Measurements from ENCODE around the gene FSTL5. TPM values are rescaled to one million over a fixed set of nuclear protein-coding genes. Genes with fewer than 3 reads are reported as not detected.

FSTL5 gene
- total and polyA plus RNA-seq, 2 donors (not counting 3 experiments of a cell fraction or from before 2014, with no cell fraction given), result 1.3 to 1.9 TPM

DNA sequence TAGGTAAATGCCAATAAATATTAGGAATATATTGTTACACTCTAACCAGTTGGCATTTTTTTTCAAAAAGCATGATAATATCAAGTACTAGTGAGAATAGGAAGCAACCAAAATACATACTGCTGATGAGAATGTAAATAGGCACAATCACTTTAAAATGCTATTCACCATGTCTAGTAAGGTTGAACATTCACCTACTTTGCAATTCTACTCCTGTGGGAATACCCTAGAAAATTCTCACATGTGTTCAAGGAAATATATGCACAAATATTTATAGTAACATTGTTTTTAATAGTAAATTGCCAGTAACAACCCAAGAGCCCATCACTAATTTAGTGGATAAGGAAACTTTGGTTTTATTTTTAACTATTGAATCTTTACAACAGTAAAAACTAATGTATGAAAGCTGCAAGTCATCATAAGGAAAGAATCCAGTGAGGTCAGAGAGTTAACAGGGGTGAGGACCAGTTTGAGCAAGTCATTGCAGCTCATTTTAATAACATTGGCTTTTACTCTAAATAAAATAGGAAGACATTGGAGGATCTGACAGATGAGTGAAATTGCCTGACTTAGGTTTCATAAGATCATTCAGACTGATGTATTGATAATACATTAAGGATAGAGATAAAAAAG, 23.6 kb downstream of the FSTL5 start:
- dilution Hi-C loops (cut with MboI; ENCODE audit: extremely low pct_ligation_motif_present, low sequenced_read_pairs), result no loop called here

More for the DNA sequence above, 23.6 kb downstream of the FSTL5 start:
- DNase-seq (ENCODE audit: low read depth, low spot score) (no peak), FAIRE-seq (no peak)
- H3K9ac ChIP-seq (replicated peaks; ENCODE audit: extremely low read depth, insufficient read depth, low read length), result no peak overlapping the region
- no peak overlapping the region for H3K4me3 ChIP-seq (replicated peaks in 1 of 3; ENCODE audit: insufficient read depth in 1 of 3, low read depth in 1 of 3, low read length in 3 of 3)
- ChIA-PET POLR2A (no interaction called here), CTCF (no interaction called here)
- no peaks in the 10 kb centered on the region for H3K79me2 ChIP-seq (ENCODE audit: control insufficient read depth, insufficient read depth, low read length)
- H4K20me1 ChIP-seq (replicated peaks; ENCODE audit: control insufficient read depth, extremely low read depth, insufficient read depth, low read length), result no peaks in the 10 kb centered on the region
- no peak overlapping the region for H2AFZ ChIP-seq (ENCODE audit: low read depth, low read length)
- no peaks in the 10 kb centered on the region for H3K36me3 ChIP-seq (ENCODE audit: control insufficient read depth in 2 of 2, extremely low read depth in 1 of 2, insufficient read depth in 2 of 2, low read length in 2 of 2)
- H3K4me1 ChIP-seq (ENCODE audit: control insufficient read depth, extremely low read depth, insufficient read depth, low read length), result no peaks in the 10 kb centered on the region
- no peak for TF ChIP-seq MYC (IDR thresholded peaks at IDR 0.05; ENCODE audit: low read depth, low read length)
- no peak for TF ChIP-seq JUN (IDR thresholded peaks at IDR 0.05; ENCODE audit: borderline replicate concordance, insufficient read depth, insufficient read length, low read depth)
- no peak for TF ChIP-seq FOS (IDR thresholded peaks at IDR 0.05; ENCODE audit: borderline replicate concordance, insufficient read depth, low read length)
- no peak for TF ChIP-seq POLR2A (IDR thresholded peaks at IDR 0.05; ENCODE audit: low read depth, low read length)
- no peak for TF ChIP-seq GATA2 (IDR thresholded peaks at IDR 0.05; ENCODE audit: insufficient read depth, insufficient read length, low read depth, low read length)
- no peak for TF ChIP-seq EZH2 (IDR thresholded peaks at IDR 0.05; ENCODE audit: borderline replicate concordance, low read depth, low read length, severe bottlenecking)
- TF ChIP-seq, protein P1, sequence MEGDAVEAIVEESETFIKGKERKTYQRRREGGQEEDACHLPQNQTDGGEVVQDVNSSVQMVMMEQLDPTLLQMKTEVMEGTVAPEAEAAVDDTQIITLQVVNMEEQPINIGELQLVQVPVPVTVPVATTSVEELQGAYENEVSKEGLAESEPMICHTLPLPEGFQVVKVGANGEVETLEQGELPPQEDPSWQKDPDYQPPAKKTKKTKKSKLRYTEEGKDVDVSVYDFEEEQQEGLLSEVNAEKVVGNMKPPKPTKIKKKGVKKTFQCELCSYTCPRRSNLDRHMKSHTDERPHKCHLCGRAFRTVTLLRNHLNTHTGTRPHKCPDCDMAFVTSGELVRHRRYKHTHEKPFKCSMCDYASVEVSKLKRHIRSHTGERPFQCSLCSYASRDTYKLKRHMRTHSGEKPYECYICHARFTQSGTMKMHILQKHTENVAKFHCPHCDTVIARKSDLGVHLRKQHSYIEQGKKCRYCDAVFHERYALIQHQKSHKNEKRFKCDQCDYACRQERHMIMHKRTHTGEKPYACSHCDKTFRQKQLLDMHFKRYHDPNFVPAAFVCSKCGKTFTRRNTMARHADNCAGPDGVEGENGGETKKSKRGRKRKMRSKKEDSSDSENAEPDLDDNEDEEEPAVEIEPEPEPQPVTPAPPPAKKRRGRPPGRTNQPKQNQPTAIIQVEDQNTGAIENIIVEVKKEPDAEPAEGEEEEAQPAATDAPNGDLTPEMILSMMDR (IDR thresholded peaks at IDR 0.05; ENCODE audit: extremely low read depth in 1 of 2, insufficient read depth in 1 of 2, low read depth in 1 of 2, low read length in 2 of 2), result no peak
- TF ChIP-seq, protein P2, sequence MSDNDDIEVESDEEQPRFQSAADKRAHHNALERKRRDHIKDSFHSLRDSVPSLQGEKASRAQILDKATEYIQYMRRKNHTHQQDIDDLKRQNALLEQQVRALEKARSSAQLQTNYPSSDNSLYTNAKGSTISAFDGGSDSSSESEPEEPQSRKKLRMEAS (IDR thresholded peaks at IDR 0.05; ENCODE audit: insufficient read depth, insufficient read length), result no peak
- peaks cover 0 to 1% of the 10 kb centered on the region in 2 experiments for H3K27me3 ChIP-seq (ENCODE audit: control insufficient read depth in 2 of 2, insufficient read depth in 2 of 2, low read length in 2 of 2)
- H3K9me1 ChIP-seq (replicated peaks; ENCODE audit: control insufficient read depth, extremely low read depth, insufficient read depth, low read length), result no peaks in the 10 kb centered on the region
- intact Hi-C loops (cut with micrococcal nuclease), result no loop called here
- no peaks in the 10 kb centered on the region for H3K9me3 ChIP-seq (replicated peaks; ENCODE audit: control insufficient read depth, insufficient read depth, low read length)
- no peak overlapping the region for H3K27ac ChIP-seq (ENCODE audit: insufficient read depth, low read depth, low read length)
- no peak overlapping the region for H3K4me2 ChIP-seq (ENCODE audit: insufficient read depth, low read length)
- no TSS peak for BruUV-seq (replicated peaks)

All from endothelial cell of umbilical vein (primary cell).